A172 (cell line): ENCODE measurements around the gene ELMOD3. TPM values are rescaled to one million over a fixed set of nuclear protein-coding genes. Genes with fewer than 3 reads are reported as not detected.
"Not testable (repeated sequence)": the region's sequence is repeated elsewhere in the genome, so short reads cannot be mapped to it uniquely, and the experiment has no call there.

ENCODE experiments used
- DNase-seq: peaks from one replicate; pipeline ENCODE4 v3.0.0-alpha.2; 2015; ENCODE audit warnings: low spot score
- total RNA-seq: library from RNA; depleted of rRNA; stranded (reverse); fragments of >200 nt; shearing (Covaris generic); gene quantifications from 2 replicates; pipeline ENCODE4 v1.2.3, GENCODE V29; 2014

ELMOD3 gene
- total RNA-seq, 1 experiment from 2014 or later: 14.8 TPM

DNA sequence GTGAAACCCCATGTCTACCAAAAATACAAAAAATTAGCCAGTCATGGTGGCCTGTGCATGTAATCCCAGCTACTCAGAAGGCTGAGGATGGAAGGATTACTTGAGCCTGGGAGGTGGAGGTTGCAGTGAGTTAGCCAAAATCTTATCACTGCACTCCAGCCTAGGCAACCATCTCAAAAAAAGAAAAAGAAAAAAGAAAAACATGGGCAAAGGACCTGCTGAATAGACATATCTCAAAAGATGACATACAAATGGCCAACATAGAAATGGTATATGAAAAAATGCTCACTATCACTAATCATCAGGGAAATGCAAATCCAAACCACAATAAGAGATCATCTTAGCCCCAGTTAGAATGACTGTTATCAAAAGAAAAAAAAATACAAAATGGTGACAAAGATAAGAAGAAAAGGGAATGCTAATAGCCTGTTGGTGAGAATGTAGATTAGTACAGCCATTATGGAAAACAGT lies 25.4 kb upstream of the ELMOD3 start:
- no peak for DNase-seq

- DNase-seq: not testable (repeated sequence)
These were observed 24.9 kb upstream of the ELMOD3 start for GRCh38 chr2:85329701-85330100.

DNA sequence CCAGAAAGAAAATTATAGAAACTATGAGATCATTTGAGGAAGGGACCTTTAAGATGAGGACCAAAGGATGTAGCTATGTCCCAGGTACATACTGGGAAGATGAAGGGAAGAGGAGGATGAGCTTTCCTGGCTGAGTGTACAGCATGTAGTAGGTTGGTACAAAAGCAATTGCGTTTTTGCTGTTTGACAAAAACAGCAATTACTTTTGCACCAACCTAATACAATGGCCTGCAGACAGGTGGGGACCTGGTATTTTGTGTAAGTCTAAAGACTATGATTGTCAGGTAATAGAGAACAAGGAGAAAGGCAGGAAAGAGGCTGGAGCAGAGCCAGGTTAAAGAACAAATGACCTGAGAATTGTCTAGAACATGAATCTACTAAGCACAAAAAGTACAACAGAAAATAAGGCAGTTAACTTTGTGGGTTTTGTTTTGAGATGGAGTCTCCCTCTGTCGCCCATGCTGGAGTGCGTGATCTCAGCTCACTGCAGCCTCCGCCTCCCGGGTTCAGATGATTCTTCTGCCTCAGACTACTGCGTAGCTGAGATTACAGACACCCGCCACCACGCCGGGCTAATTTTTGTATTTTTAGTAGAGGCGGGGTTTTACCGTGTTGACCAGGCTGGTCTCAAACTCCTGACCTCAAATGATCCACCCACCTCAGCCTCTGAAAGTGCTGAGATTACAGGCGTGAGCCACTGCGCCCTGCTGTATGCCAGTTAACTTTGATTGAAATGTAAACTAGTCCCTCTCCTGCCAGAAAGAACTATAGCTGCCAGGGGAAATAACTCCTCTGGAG lies 23.5 kb upstream of the ELMOD3 start:
- DNase-seq: no peak

- DNase-seq: not testable (repeated sequence)
These were observed 20.7 kb upstream of the ELMOD3 start for GRCh38 chr2:85333877-85334276.

DNA sequence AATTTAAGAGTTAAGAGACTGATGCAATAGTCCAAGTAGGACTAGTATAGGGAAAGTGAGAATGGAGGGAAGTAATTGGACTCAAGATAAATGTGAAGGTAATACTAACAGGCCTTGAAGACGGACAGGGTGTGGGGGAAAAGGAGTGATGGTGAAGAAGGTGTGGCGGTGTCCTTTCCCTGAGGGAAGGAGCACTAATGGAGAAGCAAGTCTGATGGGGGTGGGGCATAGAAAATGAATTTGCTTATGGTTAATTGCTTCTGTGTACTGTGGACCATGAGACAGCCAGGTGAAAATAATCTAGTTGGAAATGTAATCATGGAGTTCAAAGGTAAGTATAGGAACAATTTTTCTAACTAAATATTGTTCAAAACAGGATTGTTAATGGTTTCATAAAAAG lies 19.6 kb upstream of the ELMOD3 start:
- DNase-seq: no peak

DNA sequence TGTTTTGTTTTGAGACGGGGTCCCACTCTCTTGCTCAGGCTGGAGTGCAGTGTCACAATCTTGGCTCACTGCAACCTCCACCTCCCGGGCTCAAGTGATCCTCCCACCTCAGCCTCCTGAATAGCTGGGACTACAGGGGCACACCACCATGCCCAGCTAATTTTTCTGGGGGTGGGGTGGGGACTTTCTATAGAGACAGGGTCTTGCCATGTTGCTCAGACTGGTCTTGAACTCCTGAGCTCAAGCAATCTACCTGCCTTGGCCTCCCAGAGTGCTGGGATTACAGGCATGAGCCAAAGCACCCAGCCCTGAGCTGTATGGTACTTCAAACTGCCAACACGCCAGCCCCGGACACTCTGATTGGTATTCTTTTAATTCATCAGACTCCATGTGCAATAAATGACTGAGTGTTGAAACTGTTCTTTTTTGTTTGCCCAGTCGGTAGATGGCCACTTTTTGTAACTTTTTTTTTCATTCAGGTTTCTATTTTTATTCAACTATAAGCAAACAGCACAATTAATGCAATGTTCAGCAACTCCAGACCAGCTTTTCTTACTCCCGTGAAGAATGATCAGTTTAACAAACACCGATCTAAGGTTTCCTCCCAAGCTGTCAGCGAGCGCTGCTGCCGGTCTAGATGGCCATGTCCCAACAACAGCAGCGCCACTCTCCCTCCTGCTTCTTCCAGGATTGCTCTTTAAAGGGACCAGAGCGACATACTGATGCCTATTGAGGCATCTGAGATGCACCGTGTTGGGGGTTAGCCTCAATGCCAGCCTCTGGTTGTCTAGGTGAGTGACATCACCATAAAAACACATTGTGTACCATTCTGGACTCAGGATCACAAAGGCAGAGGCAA lies 14.3 kb upstream of the ELMOD3 start:
- no peak for DNase-seq

- DNase-seq: no peak
These were observed 13.1 kb upstream of the ELMOD3 start for GRCh38 chr2:85341269-85342029.

DNA sequence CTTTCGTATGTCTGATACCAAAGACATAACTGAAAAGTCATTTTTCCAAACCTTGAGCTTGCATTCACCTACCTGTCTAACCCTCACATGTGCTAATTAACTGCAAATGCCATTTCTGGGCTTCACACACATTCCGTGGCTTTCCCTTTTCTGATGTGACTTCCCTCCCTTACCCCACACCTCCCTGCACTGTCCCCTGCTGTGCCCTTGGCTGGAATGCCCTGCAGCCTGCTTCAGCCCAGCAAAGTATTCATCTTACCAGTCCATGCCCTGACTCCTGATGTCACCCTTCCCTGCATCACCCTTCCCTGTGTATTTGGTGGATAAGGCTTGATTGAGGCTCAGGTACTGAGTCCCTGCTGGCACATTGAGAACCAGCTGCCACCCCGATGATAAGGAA lies 12.4 kb upstream of the ELMOD3 start:
- no peak for DNase-seq

DNA sequence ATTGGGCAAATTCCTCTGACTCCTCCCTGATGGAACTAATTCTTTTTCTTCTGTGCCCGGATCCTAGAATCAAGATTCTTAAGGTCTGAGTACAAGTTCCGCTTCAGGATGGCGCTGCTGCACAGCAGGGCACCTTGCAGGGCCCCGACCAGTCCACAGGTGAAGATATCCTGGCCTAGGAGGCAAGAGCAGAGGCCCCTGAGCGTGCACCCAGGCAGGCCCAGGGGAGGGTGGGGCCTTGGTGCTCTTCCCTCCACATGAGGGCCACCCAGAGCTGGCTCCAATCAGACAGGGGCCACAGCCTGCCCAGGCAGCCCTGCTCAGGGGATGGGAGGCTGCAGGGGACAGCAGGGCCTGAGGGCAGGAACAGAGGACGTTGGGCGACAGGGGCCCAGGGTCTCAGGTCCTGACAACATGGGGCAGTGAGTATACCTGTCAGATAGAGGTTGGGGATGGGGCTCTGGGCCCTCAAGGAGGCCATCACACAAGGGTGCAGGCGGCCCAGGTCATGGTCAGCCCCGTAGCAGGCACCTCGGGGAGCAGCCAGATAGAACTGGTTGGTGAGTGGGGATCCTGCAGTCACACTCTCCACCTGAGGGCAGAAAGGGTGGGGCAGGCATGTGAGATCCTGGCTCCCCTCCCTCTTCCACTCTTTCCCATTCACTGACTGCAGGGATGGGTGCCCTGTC lies 11.2 kb upstream of the ELMOD3 start:
- DNase-seq: not testable (repeated sequence)

DNA sequence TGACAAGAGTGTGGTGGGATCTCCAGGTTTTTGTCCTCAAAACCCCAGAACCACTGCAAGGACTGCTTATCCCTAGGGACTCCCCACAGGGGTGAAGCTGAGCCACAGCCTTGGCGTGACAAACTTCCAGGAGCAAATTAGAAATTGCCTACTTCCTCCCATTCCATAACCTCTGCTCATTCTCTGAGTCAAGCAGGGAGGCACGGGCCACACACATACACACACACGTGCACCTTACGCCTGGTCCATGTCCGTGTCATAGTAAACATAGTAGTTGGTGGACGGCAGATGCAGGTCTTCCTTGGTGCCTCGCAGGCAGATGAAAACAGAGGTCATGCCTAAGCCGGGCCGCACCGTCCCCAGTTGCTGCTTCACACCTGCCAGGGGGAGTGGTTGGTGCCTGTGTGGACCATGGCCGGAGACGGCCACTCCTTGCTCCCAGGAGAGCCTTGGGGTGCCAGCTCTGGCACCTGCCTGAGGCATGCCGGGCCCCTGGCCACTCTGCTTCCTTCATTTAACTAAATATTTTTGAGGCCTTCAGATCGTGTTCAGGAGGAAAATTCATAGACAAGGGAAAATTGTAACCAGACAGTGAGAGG lies 10.1 kb upstream of the ELMOD3 start:
- no peak for DNase-seq

- DNase-seq: no peak
These were observed 7.0 kb upstream of the ELMOD3 start for GRCh38 chr2:85347599-85347998.

DNA sequence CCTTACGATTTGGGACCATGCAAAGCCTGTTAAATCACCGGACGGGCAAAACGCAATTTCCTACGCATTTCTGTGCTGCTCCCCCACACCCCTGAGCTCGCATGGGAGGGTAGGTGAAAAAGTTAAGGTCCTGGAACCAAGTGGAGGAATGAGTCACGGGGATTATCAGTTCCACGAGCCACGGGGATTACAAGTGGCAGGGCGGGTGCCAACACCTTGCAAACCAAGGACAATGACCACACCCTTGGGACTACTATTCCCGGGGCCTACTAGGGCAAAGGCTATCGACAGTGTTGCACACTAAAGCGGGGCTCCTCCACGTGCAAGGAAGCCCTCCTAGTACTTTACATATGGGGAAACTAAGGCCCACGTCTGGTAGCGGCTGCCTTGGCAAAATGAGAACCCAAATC lies 688 bp upstream of the ELMOD3 start:
- DNase-seq: peak; percentile 60

GRCh38 chr2:85355073-85355410 lies 473 bp downstream of the ELMOD3 start:
- no peak for DNase-seq

DNA sequence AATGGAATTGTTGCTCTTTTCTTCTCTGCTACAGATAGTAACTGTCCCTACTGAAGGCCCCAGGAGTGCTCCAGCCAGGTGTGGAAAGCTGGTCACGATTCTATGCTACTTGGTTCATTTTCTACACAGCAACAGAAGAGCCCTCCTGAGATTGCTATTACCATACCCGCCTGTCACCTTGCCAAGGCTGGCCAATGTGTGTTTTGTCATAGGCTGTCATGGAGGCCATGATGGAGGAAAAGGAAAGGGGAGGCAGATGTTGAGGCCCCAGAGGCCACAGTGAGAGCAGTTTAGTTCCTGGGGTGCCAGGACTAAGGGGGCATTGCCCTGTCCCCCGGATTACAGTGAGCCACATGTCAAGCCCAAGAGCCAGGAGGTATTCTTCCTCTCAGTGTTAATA lies 952 bp downstream of the ELMOD3 start:
- no peak for DNase-seq

DNA sequence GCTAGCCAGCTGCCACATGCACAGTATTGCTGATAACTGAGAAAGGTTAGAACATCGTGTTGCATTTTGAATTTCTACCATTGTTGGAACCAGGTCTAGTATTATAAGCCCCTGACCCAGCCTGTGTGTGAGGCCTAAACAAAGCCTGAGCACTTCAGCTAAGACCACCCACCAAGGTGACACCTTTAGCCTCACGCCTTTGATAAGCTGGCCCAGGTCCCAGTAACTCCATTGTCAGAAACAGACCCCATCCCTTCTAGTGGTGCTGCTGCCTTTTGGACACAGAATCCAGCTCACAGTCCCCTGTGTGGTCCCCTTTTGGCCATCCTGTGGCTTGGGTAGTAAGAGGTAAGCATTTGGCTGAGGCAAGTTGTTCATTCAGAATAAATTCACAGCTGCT lies 1.6 kb downstream of the ELMOD3 start:
- DNase-seq: no peak

DNA sequence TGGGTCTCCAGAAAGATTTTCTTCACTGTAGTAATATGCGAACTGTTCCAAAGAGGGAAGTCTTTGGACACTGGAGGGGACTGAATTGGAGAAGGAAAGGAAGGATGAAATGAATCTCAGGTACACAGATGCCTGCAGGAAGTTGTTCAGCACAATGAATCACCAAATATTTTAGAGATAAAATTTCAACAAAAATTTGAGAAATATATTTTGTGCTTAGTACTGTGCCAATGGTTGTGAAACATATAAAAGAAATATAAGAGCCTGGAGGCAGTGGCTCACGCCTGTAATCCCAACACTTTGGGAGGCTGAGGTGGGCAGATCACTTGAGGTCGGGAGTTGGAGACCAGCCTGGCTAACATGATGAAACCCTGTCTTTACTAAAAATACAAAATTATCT lies 3.2 kb downstream of the ELMOD3 start:
- no peak for DNase-seq

- DNase-seq: not testable (repeated sequence)
These were observed 8.3 kb downstream of the ELMOD3 start for GRCh38 chr2:85362653-85363387.

- DNase-seq: no peak
These were observed 12.6 kb downstream of the ELMOD3 start for GRCh38 chr2:85367180-85367579.

GRCh38 chr2:85368921-85369320 lies 14.4 kb downstream of the ELMOD3 start:
- no peak for DNase-seq

DNA sequence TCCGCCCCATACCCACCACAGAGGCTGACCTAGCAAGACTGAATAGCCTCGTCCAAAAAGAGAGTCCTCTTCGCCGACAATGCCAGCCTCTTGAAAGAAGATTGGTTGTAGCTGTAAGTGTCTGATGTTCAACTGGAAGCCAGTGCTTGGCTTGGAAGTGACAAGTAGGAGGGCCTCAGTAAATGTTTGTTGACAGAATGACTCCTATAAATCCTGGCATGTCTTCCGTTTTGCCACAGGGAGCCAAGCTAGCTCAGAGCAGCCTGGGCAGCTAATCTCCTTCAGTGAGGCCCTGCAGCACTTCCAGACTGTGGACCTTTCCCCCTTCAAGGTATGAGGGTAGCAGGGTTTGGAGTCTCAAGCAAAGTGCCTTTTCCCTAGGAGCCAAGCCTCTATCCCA lies 14.9 kb downstream of the ELMOD3 start:
- DNase-seq: no peak

GRCh38 chr2:85371045-85371444 lies 16.5 kb downstream of the ELMOD3 start:
- no peak for DNase-seq
